GM19043 (cell line): ENCODE data around the gene S100B.
"Not testable (repeated sequence)": the region's sequence is repeated elsewhere in the genome, so short reads cannot be mapped to it uniquely, and the experiment has no call there.

Experiments
- ATAC-seq: cut with Tn5 transposase; IDR thresholded peaks from one replicate; pipeline ENCODE4 v1.9.1; 2021; ENCODE audit warnings: low read depth; ENCODE audit not compliant: unreplicated experiment

The S100B gene

DNA sequence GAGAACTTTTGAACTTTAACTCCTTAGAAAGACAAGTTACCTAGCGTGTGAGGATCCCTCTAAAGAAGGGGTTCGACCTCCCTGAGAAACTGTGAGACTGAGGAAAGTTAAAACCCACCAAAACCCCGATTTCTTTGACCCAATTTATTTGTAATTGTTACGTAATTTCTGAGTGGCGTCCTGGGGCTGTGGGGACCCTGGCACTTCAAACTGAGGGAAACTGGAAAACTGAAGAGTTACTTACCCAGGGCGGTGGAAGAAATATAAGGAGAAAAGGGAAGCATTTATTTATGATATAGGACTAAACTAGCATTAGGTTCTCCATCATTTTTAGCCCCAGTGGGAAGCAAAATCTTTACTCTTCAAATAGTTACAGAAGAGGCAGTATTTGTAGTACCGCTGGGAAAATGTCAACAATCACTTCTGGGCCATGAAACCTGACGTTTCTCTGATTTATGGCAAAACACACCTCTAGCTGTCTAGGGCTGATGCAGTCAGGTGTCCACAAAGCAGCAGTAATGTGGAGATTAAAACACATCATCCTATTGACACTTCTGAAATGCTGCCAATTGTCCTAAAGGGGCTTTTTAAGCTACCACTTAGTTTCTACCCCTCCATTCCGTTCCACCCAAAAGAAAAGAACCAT lies 430 bp downstream of the S100B start:
- no peak for ATAC-seq

GRCh38 chr21:46603228-46603627 lies 1.7 kb downstream of the S100B start:
- ATAC-seq, result no peak

- ATAC-seq, result no peak
Observed at GRCh38 chr21:46600978-46601377, 3.9 kb downstream of the S100B start.

GRCh38 chr21:46600305-46600704 lies 4.6 kb downstream of the S100B start:
- ATAC-seq, result no peak

GRCh38 chr21:46598581-46599572 lies 6.0 kb downstream of the S100B start:
- ATAC-seq, result no peak

GRCh38 chr21:46597896-46598343 lies 7.0 kb downstream of the S100B start:
- no peak for ATAC-seq

DNA sequence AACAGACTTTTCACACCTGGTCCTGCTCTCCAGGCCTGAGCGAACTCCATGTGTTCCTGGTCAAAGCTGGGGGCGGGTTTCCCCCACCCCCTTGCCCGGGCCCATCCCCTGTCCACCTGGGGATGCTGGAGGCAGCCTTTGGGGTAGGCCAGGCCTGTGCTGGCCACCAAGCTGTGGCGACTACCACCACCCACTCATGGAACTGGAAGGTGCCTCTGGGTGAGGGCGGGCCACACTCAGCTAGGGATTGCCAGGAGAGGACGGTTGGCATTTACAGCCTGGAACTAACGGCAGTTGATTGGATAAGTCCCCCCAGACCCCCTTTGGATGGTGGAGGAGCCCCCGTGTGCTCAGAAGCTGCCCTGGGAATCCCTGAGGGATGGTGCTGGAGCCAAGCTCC lies 7.9 kb downstream of the S100B start:
- no peak for ATAC-seq

GRCh38 chr21:46596201-46596600 lies 8.7 kb downstream of the S100B start:
- ATAC-seq, result no peak

DNA sequence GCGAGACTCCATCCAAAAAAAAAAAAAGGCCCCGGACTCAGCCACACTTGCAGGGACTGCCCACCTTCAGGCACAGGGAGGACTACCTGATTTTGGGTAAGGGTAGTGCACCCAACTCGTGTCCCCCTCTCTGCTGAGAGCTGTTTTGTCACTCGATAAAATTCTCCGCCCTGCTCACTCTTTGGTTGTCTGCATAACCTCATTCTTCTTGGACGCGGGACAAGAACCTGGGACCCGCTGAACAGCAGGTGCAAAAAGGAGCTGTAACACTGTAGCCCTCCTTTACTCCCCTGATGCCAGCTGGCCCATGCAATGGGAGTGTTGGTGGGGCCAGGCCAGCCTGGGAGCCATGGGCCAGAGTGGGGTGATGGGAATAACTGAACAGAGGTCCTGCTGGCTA lies 10.6 kb downstream of the S100B start:
- ATAC-seq, result no peak

DNA sequence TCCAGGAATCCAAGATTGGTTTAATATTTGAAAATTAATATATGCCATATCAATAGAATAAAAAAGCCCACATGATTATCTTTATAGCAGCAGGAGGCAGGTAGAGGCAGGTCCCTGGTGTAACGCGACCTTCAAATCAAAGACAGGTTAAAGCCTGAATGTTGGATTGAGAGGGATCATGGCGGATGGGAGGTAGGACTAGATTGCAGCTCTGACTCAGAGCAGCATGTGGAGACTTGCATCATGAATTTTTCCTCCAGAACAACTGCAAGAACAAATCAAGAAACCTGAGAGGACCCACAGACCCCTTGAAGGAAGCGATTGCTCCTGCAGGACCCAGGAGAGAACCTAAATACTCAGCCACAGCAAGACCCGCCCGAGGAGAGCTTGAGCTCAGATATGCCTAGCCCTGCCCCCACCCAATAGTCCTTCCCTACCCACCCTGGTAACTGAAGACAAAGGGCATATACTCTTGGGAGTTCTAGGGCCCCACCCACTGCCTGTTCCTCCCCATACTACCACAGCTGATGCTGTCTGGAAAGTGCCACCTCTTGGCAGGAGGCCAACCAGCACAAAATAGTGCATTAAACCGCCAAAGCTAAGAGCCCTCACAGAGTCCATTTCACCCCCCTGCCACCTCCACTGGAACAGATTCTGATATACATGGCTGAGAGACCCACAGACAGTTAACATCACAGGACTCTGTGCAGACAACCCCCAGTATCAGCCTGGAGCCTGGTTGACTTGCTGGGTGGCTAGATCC lies 19.5 kb downstream of the S100B start:
- ATAC-seq, result no peak

DNA sequence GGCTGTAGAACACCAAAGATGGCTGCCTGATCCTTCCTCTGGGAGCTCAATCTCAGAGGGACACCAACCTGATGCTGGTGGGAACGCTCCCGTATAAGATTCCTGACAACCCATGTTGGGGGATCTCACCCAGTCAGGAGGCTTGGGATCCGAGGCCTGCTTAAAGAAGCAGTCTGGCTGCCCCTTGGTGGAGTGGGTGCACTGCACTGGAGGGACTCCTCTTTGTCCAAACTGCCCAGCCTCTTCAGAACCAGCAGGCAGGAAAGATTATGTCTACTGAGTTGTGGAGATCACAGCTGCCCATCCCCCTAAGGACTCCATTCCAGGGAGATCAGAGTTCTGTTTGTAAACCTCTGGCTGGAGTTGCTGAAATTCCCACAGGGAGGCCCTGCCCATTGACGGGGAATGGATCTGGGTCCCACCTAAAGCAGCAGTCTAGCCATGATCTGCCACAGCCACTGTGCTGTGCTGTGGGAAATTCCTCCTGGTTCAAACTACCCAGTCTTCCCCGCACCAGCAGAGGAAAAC lies 23.0 kb downstream of the S100B start:
- ATAC-seq, result no peak

- not testable (repeated sequence) for ATAC-seq
Observed at GRCh38 chr21:46579394-46579793, 25.5 kb downstream of the S100B start.

GRCh38 chr21:46577786-46578185 lies 27.1 kb downstream of the S100B start:
- ATAC-seq, result not testable (repeated sequence)

DNA sequence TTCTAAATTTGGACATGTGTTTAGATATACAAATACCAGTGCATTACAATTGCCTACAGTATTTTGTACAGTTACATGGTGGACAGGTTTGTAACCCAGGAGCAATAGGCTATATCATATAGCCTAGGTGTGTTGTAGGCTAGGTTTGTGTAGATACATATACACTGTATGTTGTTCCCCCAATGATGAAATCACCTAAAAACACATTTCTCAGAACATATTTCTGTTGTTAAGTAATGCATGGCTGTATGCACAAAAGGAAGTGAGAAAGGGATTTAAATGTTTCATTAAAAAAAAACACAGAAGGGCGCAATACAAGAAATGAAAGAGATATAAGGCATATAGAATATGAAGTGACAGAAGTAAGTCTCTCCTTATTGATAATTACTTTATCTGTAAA lies 32.0 kb downstream of the S100B start:
- ATAC-seq, result no peak

GRCh38 chr21:46570631-46571030 lies 34.3 kb downstream of the S100B start:
- ATAC-seq, result no peak

- ATAC-seq, result no peak
Observed at GRCh38 chr21:46570119-46570518, 34.8 kb downstream of the S100B start.

DNA sequence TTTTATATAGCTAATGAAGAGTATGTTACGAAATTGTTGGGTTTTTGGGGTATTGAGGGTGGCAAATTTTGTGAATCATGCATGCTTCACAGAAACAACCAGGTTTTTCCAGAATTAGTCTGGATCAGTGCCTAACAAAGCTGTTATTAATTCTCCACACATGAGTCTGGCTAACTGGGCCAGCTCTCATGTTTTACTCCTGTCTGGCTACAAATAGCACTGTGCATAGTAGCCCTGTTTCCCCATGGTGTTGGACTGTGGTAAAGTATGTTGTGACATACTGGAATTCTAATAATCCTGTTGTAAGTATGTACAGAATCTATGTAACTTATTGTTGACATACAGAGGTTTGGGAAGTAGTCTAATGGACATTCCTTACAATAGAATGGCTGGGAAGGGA lies 35.8 kb downstream of the S100B start:
- ATAC-seq, result no peak

GRCh38 chr21:46568562-46568961 lies 36.3 kb downstream of the S100B start:
- ATAC-seq, result no peak

GRCh38 chr21:46567348-46567747 lies 37.5 kb downstream of the S100B start:
- no peak for ATAC-seq

DNA sequence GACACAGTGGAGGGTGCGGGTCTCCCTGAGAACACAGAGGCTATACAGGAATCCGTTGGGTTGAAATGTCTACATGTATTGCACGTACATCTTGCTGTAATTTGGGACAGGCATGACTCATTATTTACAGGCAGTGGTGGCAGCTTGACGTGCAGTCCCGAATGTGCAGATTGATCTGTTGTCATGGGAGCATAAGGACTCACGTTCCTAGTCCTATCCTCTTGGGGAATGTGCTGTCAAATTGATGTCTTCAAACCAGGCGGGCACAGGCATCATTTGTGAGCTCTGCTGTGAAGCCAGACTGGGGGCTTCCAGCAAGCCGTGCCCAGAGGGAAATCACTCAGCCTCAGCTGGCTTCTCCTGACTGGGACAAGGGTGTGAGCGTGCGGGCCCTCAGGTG lies 40.5 kb downstream of the S100B start:
- ATAC-seq, result no peak
